Skeletal muscle cell (primary cell): ENCODE data around the gene WDR4.
"Not testable (repeated sequence)": the region's sequence is repeated elsewhere in the genome, so short reads cannot be mapped to it uniquely, and the experiment has no call there.

Experiments used
- DNase-seq: peaks from one replicate; pipeline ENCODE4 v3.0.0-alpha.2; 2010; ENCODE audit warnings: low read depth
- H3K4me3 ChIP-seq: 2 replicates; pipeline ENCODE4 v1.5.1; 2011; ENCODE audit warnings: low read depth, mild to moderate bottlenecking, control low read depth, low read length, moderate library complexity

Gene WDR4

GRCh38 chr21:42843056-42843455 lies 36.3 kb downstream of the WDR4 start:
- no peak for DNase-seq
- no peak overlapping the region for H3K4me3 ChIP-seq

GRCh38 chr21:42841916-42842655 lies 37.3 kb downstream of the WDR4 start:
- DNase-seq, H3K4me3 ChIP-seq: not testable (repeated sequence)

GRCh38 chr21:42841156-42841915 lies 38.0 kb downstream of the WDR4 start:
- no peak overlapping the region for H3K4me3 ChIP-seq
- DNase-seq: no peak

- DNase-seq: no peak
- no peak overlapping the region for H3K4me3 ChIP-seq
Observed at GRCh38 chr21:42840411-42841155, 38.8 kb downstream of the WDR4 start.

GRCh38 chr21:42839271-42840231 lies 39.8 kb downstream of the WDR4 start:
- H3K4me3 ChIP-seq: no peak overlapping the region
- DNase-seq: no peak

- H3K4me3 ChIP-seq, DNase-seq: not testable (repeated sequence)
Observed at GRCh38 chr21:42838212-42838690, 41.1 kb downstream of the WDR4 start.

- no peak for DNase-seq
- no peak overlapping the region for H3K4me3 ChIP-seq
Observed at GRCh38 chr21:42837421-42838211, 41.7 kb downstream of the WDR4 start.

GRCh38 chr21:42836767-42837301 lies 42.5 kb downstream of the WDR4 start:
- H3K4me3 ChIP-seq: no peak overlapping the region
- no peak for DNase-seq

GRCh38 chr21:42836402-42836666 lies 43.0 kb downstream of the WDR4 start:
- DNase-seq: no peak
- no peak overlapping the region for H3K4me3 ChIP-seq

GRCh38 chr21:42835611-42836401 lies 43.5 kb downstream of the WDR4 start:
- H3K4me3 ChIP-seq: no peak overlapping the region
- no peak for DNase-seq

- no peak for DNase-seq
- no peak overlapping the region for H3K4me3 ChIP-seq
Observed at GRCh38 chr21:42835211-42835610, 44.1 kb downstream of the WDR4 start.

- H3K4me3 ChIP-seq: no peak overlapping the region
- no peak for DNase-seq
Observed at GRCh38 chr21:42834726-42835191, 44.6 kb downstream of the WDR4 start.

GRCh38 chr21:42833859-42834725 lies 45.2 kb downstream of the WDR4 start:
- no peak for DNase-seq

GRCh38 chr21:42833439-42833815 lies 45.9 kb downstream of the WDR4 start:
- no peak overlapping the region for H3K4me3 ChIP-seq
- no peak for DNase-seq

More at GRCh38 chr21:42833859-42834725, 45.2 kb downstream of the WDR4 start:
- H3K4me3 ChIP-seq: no peak overlapping the region

- H3K4me3 ChIP-seq, DNase-seq: not testable (repeated sequence)
Observed at GRCh38 chr21:42832321-42832630, 47.1 kb downstream of the WDR4 start.
